ENCODE results near the gene NAGLU. TPM values are rescaled to one million over a fixed set of nuclear protein-coding genes. Genes with fewer than 3 reads are reported as not detected.

Gene NAGLU
- total RNA-seq, 3 donors from 2014 or later = 42.9 to 101 (median 48.4) TPM

DNA sequence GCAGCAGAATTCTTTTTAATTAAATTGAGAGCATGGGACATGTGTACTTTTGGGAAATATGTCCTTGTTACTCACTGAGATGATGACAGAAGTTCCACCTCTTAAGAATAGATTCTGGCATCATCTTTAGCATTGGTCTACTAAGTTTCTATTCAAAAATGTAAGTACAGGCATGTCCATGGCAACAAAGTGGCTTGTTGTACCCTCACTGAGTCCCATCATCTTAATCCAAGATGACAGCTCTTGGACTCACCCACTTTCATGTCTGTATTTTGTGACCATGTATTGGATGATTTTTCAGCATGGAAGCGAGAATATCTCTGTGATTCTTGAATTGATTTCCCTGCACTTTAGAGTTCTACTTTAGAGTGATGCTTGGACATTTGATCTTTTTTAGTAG, 33.1 kb upstream of the NAGLU start:
- Histone ChIP-seq H3K9me3 (no peaks in the 10 kb centered on the region), H3K4me3 (no peak overlapping the region), H3K36me3 (peaks cover 7% of the 10 kb centered on the region), H3K4me1 (no peaks in the 10 kb centered on the region), H3K27ac (no peak overlapping the region), H3K27me3 (no peaks in the 10 kb centered on the region)
- intact Hi-C loops (cut with DNase I; ENCODE audit: low total_unique reads) = no loop called here
- no peak for DNase-seq (ENCODE audit: low spot score in 2 of 2)
- TF ChIP-seq POLR2A (IDR thresholded peaks at IDR 0.05) = no peak

DNA sequence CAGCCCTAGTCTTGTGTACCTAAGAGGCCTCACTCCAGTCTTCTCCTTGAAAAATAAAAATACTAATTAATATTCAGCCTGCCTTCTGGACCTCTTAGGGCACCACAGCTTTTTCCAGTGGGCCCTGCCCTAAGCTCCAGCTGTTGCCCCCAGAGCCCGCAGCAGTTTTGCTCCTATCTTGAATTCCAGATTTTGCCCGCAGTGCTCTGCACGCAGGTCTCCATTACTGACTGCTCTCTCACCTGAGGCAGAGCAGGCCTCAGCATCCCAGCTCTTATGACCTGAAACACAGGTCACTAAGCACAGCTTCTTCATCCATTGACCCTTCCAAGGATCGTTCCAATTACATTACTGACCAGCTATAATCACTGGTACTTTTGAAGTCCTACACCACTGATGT, 28.4 kb upstream of the NAGLU start:
- no peaks in the 10 kb centered on the region for H3K9me3 ChIP-seq
- no peak for DNase-seq (ENCODE audit: low spot score in 2 of 2)
- intact Hi-C loops (cut with DNase I; ENCODE audit: low total_unique reads) = no loop called here
- TF ChIP-seq POLR2AphosphoS5 (IDR thresholded peaks at IDR 0.05) (no peak), POLR2A (IDR thresholded peaks at IDR 0.05) (no peak)
- TF ChIP-seq, protein P1, sequence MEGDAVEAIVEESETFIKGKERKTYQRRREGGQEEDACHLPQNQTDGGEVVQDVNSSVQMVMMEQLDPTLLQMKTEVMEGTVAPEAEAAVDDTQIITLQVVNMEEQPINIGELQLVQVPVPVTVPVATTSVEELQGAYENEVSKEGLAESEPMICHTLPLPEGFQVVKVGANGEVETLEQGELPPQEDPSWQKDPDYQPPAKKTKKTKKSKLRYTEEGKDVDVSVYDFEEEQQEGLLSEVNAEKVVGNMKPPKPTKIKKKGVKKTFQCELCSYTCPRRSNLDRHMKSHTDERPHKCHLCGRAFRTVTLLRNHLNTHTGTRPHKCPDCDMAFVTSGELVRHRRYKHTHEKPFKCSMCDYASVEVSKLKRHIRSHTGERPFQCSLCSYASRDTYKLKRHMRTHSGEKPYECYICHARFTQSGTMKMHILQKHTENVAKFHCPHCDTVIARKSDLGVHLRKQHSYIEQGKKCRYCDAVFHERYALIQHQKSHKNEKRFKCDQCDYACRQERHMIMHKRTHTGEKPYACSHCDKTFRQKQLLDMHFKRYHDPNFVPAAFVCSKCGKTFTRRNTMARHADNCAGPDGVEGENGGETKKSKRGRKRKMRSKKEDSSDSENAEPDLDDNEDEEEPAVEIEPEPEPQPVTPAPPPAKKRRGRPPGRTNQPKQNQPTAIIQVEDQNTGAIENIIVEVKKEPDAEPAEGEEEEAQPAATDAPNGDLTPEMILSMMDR (IDR thresholded peaks at IDR 0.05) = no peak
- H3K27ac ChIP-seq = no peak overlapping the region
- H3K4me3 ChIP-seq = no peak overlapping the region
- no peaks in the 10 kb centered on the region for H3K27me3 ChIP-seq
- peaks cover 4% of the 10 kb centered on the region for H3K36me3 ChIP-seq
- H3K4me1 ChIP-seq = no peaks in the 10 kb centered on the region

DNA sequence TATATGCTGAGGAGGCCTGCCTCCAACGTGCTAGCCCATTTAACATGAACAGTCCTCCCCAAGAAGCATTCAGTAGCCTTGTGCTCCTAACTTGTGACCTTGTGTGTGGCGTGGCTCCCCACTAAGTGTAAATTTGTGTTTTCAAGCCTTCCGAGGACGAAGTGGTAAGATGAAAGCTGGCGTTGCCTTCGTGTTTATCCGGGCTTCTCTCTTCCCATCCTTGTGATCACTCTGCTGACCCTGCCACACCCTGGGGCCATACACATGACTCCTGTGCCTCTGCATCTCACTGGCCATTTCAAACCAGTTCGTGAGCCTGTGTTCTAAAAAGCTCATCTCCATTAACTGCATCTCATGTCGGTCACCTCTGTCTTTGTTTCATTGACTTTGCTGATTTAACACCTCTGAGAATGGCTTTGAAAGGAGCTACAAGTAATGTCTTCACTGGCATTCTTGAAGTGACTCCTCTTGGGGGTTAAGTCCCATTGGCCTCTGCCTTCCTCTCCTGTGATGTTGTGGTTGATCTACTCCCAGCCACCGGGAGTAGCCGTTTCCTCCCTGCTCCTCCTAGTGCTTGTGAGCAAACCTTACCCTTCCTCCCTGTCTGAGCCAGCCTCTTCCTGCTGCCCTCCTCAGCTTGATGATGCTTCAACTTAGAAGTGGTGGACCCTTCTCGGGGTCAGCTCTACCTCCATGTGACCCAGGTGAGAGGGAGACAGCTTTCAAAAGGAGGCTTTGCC, 27.4 kb upstream of the NAGLU start:
- intact Hi-C loops (cut with DNase I; ENCODE audit: low total_unique reads) = no loop called here
- H3K9me3 ChIP-seq = no peaks in the 10 kb centered on the region
- H3K27me3 ChIP-seq = no peaks in the 10 kb centered on the region
- TF ChIP-seq POLR2A (IDR thresholded peaks at IDR 0.05) (no peak), POLR2AphosphoS5 (IDR thresholded peaks at IDR 0.05) (no peak)
- TF ChIP-seq, protein P1 (IDR thresholded peaks at IDR 0.05) = no peak
- H3K36me3 ChIP-seq = no peaks in the 10 kb centered on the region
- no peak for DNase-seq (ENCODE audit: low spot score in 2 of 2)
- H3K4me3 ChIP-seq = no peak overlapping the region
- peak overlapping the region; percentile 14 to 62 for H3K27ac ChIP-seq
- H3K4me1 ChIP-seq = no peaks in the 10 kb centered on the region

DNA sequence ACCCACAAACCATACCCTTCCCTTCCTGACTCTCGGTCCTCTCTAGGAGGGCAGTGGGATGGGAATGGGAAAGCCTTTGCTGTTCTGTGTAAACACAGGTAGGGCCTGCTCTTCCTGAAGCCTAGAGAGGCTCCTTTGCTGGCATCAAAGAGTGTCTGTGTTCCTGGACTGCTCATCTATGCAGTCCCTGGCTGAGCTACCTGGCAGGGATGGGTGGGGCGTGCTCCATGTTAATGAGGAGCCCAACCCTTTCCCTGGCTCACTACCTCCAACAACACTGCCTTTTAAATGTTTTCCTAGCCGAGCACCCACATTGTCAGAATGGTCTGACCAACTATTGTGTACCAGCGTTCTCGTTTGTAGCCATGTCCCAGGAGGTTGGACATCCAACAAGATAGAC, 26.6 kb upstream of the NAGLU start:
- intact Hi-C loops (cut with DNase I; ENCODE audit: low total_unique reads) = no loop called here
- no peaks in the 10 kb centered on the region for H3K36me3 ChIP-seq

DNA sequence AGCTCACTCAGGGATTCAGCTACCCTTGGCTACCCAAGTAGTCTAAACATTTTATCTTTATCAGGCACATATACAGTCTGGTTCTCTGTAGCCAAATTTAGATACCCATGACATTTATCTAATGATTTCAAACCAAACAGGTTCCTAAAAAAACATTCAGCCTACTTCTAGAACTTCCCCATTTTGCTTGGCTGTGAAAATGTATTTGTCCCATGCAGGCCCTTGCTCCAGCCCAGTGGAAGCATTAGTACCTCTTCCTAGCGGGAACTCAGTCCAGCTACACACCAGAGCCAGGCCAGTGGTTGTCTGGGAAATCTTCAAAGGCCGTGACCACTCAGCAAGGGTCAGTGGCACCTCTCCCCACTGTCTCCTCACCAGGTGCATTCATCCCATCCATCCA, 26.2 kb upstream of the NAGLU start:
- no peaks in the 10 kb centered on the region for H3K36me3 ChIP-seq
- TF ChIP-seq, protein P1 (IDR thresholded peaks at IDR 0.05) = no peak
- no peak for TF ChIP-seq POLR2AphosphoS5 (IDR thresholded peaks at IDR 0.05)
- no peak for TF ChIP-seq POLR2A (IDR thresholded peaks at IDR 0.05)

More for the DNA sequence above, 26.6 kb upstream of the NAGLU start:
- no peaks in the 10 kb centered on the region for H3K9me3 ChIP-seq
- TF ChIP-seq POLR2A (IDR thresholded peaks at IDR 0.05) = no peak
- TF ChIP-seq, protein P1 (IDR thresholded peaks at IDR 0.05) = no peak
- TF ChIP-seq POLR2AphosphoS5 (IDR thresholded peaks at IDR 0.05) = no peak
- H3K4me1 ChIP-seq = no peaks in the 10 kb centered on the region
- DNase-seq (ENCODE audit: low spot score in 2 of 2) = no peak
- peak overlapping the region; percentile 14 to 62 for H3K27ac ChIP-seq
- no peaks in the 10 kb centered on the region for H3K27me3 ChIP-seq
- no peak overlapping the region for H3K4me3 ChIP-seq

More for the DNA sequence above, 26.2 kb upstream of the NAGLU start:
- Histone ChIP-seq H3K27ac (peak overlapping the region; percentile 14 to 62), H3K27me3 (no peaks in the 10 kb centered on the region), H3K4me3 (no peak overlapping the region), H3K9me3 (no peaks in the 10 kb centered on the region), H3K4me1 (no peaks in the 10 kb centered on the region)
- intact Hi-C loops (cut with DNase I; ENCODE audit: low total_unique reads) = no loop called here
- no peak for DNase-seq (ENCODE audit: low spot score in 2 of 2)
